ENCODE data around the gene RNASE7.

The RNASE7 gene

DNA sequence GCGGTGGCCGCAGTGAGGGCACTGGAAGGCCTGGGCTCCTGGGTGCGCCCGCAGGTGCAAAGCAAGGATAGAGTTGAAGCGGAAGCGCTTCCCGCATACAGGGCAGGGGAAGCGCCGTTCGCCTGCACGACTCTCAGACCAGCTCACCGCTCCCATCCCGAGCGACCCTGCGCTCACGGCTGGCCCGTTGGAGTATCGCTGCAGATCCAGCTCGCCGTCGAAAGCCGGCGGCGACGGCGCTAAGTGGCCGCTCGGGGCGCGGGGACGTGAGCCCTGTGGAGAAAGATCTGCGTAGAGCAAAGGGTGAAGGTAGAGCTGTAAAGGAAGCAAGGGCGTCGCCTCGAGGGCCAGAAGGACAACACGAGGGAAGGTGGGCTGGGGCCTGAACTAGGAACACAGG lies 50.9 kb downstream of the RNASE7 start:
- peaks cover 4% of the 10 kb centered on the region for H3K4me1 ChIP-seq (ENCODE audit: insufficient read depth, low read length, severe bottlenecking)
- H4K20me1 ChIP-seq (ENCODE audit: insufficient read depth, low read length), result no peaks in the 10 kb centered on the region
- H3K9me2 ChIP-seq (ENCODE audit: low read depth, low read length), result no peaks in the 10 kb centered on the region
- H3K9me3 ChIP-seq (ENCODE audit: low read length), result no peaks in the 10 kb centered on the region
- H3K27ac ChIP-seq (ENCODE audit: low read depth, low read length, poor library complexity, severe bottlenecking), result no peak overlapping the region
- no peak for TF ChIP-seq EZH2 (IDR thresholded peaks at IDR 0.05; ENCODE audit: borderline replicate concordance, low read length)
- TF ChIP-seq, protein P1, sequence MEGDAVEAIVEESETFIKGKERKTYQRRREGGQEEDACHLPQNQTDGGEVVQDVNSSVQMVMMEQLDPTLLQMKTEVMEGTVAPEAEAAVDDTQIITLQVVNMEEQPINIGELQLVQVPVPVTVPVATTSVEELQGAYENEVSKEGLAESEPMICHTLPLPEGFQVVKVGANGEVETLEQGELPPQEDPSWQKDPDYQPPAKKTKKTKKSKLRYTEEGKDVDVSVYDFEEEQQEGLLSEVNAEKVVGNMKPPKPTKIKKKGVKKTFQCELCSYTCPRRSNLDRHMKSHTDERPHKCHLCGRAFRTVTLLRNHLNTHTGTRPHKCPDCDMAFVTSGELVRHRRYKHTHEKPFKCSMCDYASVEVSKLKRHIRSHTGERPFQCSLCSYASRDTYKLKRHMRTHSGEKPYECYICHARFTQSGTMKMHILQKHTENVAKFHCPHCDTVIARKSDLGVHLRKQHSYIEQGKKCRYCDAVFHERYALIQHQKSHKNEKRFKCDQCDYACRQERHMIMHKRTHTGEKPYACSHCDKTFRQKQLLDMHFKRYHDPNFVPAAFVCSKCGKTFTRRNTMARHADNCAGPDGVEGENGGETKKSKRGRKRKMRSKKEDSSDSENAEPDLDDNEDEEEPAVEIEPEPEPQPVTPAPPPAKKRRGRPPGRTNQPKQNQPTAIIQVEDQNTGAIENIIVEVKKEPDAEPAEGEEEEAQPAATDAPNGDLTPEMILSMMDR (IDR thresholded peaks at IDR 0.05; ENCODE audit: low read length), result no peak
- H3K36me3 ChIP-seq (ENCODE audit: insufficient read depth, low read length), result no peaks in the 10 kb centered on the region
- H3K27me3 ChIP-seq (ENCODE audit: insufficient read depth, low read length), result no peaks in the 10 kb centered on the region
- H3K9ac ChIP-seq (ENCODE audit: low read length), result no peak overlapping the region
- no peak overlapping the region for H3K4me2 ChIP-seq (ENCODE audit: low read length)
- H3F3A ChIP-seq (ENCODE audit: insufficient read depth, low read length), result no peaks in the 10 kb centered on the region
- H2AFZ ChIP-seq (ENCODE audit: low read length), result no peak overlapping the region
- H3K4me3 ChIP-seq (ENCODE audit: low read depth, low read length, poor library complexity, severe bottlenecking), result no peak overlapping the region
- no peaks in the 10 kb centered on the region for H3K79me2 ChIP-seq (ENCODE audit: insufficient read depth, low read length)
